ENCODE measurements around the gene IGFLR1.

Gene IGFLR1

GRCh38 chr19:35742121-35742724 is at the start of gene IGFLR1:
TSS of gene IGFLR1 (minus strand) at chr19:35742452. CDS start at chr19:35741180, 1,272 bp downstream.
- peak within 1 kb of the TSS; percentile 77 for H3K4me3 ChIP-seq
- TF ChIP-seq, protein P1, sequence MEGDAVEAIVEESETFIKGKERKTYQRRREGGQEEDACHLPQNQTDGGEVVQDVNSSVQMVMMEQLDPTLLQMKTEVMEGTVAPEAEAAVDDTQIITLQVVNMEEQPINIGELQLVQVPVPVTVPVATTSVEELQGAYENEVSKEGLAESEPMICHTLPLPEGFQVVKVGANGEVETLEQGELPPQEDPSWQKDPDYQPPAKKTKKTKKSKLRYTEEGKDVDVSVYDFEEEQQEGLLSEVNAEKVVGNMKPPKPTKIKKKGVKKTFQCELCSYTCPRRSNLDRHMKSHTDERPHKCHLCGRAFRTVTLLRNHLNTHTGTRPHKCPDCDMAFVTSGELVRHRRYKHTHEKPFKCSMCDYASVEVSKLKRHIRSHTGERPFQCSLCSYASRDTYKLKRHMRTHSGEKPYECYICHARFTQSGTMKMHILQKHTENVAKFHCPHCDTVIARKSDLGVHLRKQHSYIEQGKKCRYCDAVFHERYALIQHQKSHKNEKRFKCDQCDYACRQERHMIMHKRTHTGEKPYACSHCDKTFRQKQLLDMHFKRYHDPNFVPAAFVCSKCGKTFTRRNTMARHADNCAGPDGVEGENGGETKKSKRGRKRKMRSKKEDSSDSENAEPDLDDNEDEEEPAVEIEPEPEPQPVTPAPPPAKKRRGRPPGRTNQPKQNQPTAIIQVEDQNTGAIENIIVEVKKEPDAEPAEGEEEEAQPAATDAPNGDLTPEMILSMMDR (IDR thresholded peaks at IDR 0.05): no peak
- no peak for DNase-seq (ENCODE audit: low spot score)
- peak within 1 kb of the TSS; percentile 57 to 87 for H3K27ac ChIP-seq

DNA sequence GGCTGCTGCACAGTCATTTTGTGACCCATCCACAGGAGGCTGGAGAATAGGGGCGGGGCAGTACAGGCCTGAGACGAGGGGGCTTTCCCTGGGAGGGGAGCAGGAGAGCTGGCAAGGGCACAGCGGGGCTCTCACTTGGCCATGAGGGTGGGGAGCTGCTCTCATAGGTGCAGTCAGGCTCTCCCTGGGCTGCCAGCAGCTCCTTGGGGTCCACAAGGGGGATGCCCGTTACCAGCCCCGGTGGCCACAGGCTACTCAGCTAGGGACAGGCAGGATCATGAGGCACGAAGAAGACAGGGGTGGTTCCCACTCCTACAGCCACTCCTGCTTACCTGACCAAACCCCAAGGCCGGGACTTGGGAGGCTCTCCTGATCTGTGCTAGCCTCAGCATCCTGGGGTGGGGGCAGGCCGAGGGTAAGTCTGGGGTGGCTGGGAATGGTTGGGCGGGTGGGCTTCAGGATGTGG is 49.6 kb upstream of the IGFLR1 start:
- Histone ChIP-seq H3K27ac (no peak overlapping the region), H3K4me3 (no peak overlapping the region)
- DNase-seq (ENCODE audit: low spot score): no peak
- TF ChIP-seq, protein P1 (IDR thresholded peaks at IDR 0.05): no peak

DNA sequence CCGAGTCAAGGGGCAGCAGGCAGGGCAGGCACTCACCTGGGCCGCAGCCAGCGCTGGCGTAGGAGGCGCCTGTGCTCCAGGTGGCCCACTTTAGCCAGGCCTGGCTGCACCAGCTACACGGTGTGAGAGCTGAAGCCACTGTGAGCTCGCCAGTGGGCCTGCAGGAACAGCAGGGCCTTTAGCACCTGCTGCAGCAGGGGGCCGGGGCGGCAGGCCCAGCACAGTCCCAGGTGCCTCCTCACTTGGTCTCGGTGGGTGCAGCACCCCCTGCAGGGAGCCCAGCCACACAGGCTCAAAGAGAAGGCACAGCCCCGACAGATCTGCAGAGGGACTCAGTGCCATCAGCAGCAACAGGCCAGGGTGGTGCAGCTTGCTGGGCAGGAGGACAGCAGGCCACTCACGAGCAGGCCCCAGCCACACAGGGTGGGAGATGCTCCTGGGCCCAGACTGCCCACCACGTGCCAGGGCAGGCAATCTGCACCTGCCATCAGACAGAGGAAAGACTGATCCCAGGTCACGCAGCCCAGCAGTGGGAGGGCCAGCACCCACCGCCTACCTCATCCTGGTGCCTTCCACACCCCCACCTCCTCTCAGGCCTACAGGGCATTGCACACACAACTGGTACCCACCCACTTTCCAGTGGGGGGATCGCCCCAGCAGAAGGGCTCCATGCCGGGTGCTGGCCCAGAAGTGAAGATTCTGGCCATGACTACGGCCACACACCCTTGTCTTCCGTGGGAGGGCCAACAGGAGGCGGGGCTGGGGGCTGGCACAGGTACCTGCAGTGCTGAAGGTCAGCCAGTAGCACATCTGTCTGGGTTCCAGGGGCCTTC is 48.9 kb upstream of the IGFLR1 start:
- H3K4me3 ChIP-seq: no peak overlapping the region
- TF ChIP-seq, protein P1 (IDR thresholded peaks at IDR 0.05): no peak
- no peak overlapping the region for H3K27ac ChIP-seq
- DNase-seq (ENCODE audit: low spot score): no peak

GRCh38 chr19:35789978-35790944 is 48.0 kb upstream of the IGFLR1 start:
- no peak for DNase-seq (ENCODE audit: low spot score)
- TF ChIP-seq, protein P1 (IDR thresholded peaks at IDR 0.05): no peak
- H3K27ac ChIP-seq: no peak overlapping the region
- H3K4me3 ChIP-seq: no peak overlapping the region

DNA sequence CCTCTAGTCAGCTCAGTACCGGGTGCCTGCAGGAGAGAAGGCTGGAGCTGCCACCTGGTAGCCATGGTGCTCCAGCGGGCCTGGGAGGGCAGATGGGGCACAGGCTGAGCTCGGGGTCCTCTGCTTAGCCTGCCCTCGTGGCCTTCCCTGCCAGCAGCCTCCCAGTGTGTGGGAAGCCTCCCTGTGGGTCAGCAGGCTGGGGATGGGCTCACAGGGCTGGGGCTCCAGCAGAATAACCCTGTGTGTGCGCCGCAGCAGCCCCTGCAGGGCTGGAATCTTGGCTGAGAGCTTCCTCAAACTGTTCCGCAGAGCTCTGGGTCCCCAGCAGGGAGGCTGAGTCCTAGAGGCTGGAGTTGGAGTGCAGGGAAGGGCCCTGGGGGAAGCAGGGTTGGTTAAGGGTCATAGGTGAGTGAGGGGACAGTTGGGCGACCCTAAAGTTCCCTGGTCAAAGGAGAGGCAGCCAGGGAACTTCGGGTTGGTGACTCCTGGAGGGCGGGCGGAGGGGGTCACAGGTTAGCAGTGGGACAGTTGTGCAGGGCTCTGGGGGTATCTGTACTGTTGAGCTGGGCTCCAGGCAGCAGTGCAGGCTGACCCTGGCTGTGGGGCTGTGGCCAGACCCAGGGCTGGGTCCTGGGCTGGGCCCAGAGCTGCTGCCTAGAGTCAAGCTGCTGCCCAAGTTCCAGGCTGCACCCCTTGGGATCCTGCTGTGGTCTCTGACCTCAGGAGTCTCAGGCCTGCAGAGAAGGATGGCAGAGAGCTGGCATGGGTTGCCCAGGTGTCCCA is 47.1 kb upstream of the IGFLR1 start:
- no peak for DNase-seq (ENCODE audit: low spot score)
- TF ChIP-seq, protein P1 (IDR thresholded peaks at IDR 0.05): no peak
- no peak overlapping the region for H3K4me3 ChIP-seq
- H3K27ac ChIP-seq: no peak overlapping the region
